ENCODE results near the gene TMEM132A.

The TMEM132A gene

GRCh38 chr11:60947700-60948099 is 23.4 kb downstream of the TMEM132A start:
- no peak for TF ChIP-seq CTCF (conservative IDR thresholded peaks at IDR 0.05)

GRCh38 chr11:60948250-60948649 is 24.0 kb downstream of the TMEM132A start:
- TF ChIP-seq CTCF (conservative IDR thresholded peaks at IDR 0.05): no peak

More at GRCh38 chr11:60947700-60948099, 23.4 kb downstream of the TMEM132A start:
- no peak overlapping the region for H3K27ac ChIP-seq

GRCh38 chr11:60950024-60950423 is 25.8 kb downstream of the TMEM132A start:
- no peak overlapping the region for H3K27ac ChIP-seq
- no peak for TF ChIP-seq CTCF (conservative IDR thresholded peaks at IDR 0.05)

More at GRCh38 chr11:60948250-60948649, 24.0 kb downstream of the TMEM132A start:
- no peak overlapping the region for H3K27ac ChIP-seq

GRCh38 chr11:60950933-60951605 is 26.8 kb downstream of the TMEM132A start:
- no peak overlapping the region for H3K27ac ChIP-seq
- TF ChIP-seq CTCF (conservative IDR thresholded peaks at IDR 0.05): no peak

- no peak overlapping the region for H3K27ac ChIP-seq
- TF ChIP-seq CTCF (conservative IDR thresholded peaks at IDR 0.05): no peak
These were observed 27.3 kb downstream of the TMEM132A start for GRCh38 chr11:60951606-60951903.

GRCh38 chr11:60951904-60952741 is 27.9 kb downstream of the TMEM132A start, which contains the start of gene SLC15A3:
Gene SLC15A3, minus strand, starts transcription at chr11:60952176. Its CDS starts 625 bp downstream, at chr11:60951551.
- TF ChIP-seq CTCF (conservative IDR thresholded peaks at IDR 0.05): no peak
- no peak within 1 kb of the TSS for H3K27ac ChIP-seq

GRCh38 chr11:60952742-60953170 is 28.5 kb downstream of the TMEM132A start:
- no peak overlapping the region for H3K27ac ChIP-seq
- no peak for TF ChIP-seq CTCF (conservative IDR thresholded peaks at IDR 0.05)

Data from VCaP (cell line).